Measurements from ENCODE around the gene IL19. TPM values are rescaled to one million over a fixed set of nuclear protein-coding genes. Genes with fewer than 3 reads are reported as not detected.

IL19 gene
- polyA plus RNA-seq, 4 donors: not detected

DNA sequence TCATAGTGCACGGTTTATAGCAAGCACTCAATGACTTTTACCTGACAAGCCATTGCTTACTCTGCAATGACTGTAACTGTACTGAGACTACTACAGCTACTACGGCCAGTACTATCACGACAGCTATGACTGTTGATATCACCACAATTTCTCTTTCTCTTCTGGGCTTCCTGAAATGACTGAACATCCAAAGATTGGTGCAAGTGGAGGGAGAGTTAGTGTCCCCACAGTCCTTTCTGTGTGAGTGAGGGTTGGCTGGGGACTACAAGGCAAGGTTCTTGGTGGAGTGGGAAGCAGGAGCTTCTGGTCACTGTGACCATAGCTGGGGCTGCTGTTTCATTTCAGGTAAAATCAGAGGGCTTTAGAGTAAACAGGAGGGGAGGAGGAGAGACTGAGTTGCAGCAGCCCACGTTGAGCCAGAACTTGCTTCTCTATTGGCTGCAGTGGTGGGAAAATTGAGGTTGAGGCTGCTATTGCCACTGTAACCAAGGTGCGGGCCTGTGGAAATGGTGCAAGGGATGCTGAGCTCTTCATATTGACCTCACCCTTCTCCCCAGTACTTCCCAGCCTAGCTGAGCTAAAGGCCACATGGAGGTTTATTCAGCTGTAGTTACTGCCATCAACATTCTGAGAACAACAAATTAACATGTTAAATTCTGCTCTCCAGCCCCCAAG lies 15.8 kb downstream of the IL19 start:
- WGBS, 3 donors: 69 to 76% (median 72%) methylated on average over 5 of the region's 5 CpGs
- Histone ChIP-seq H3K9me3 (ENCODE audit: control insufficient read depth in 2 of 2, insufficient read depth in 1 of 2, low read depth in 1 of 2, low read length in 1 of 2) (no peaks in the 10 kb centered on the region), H3K27me3 (ENCODE audit: control insufficient read depth in 3 of 3, insufficient read depth in 3 of 3, low read length in 3 of 3) (no peaks in the 10 kb centered on the region), H3K4me3 (ENCODE audit: low read depth in 1 of 3, low read length in 3 of 3) (no peak overlapping the region), H3K4me1 (ENCODE audit: control insufficient read depth in 3 of 3, insufficient read depth in 2 of 3, low read depth in 1 of 3, low read length in 2 of 3) (no peaks in the 10 kb centered on the region), H3K36me3 (ENCODE audit: control insufficient read depth in 3 of 3, insufficient read depth in 2 of 3, low read depth in 1 of 3, low read length in 3 of 3) (no peaks in the 10 kb centered on the region), H3K27ac (ENCODE audit: low read depth in 1 of 3, low read length in 2 of 3) (no peak overlapping the region)
- FAIRE-seq (no peak), DNase-seq (no peak)

GRCh38 chr1:206787891-206788290 lies 17.3 kb downstream of the IL19 start:
- Histone ChIP-seq H3K9me3 (ENCODE audit: control insufficient read depth in 2 of 2, insufficient read depth in 1 of 2, low read depth in 1 of 2, low read length in 1 of 2) (no peaks in the 10 kb centered on the region), H3K36me3 (ENCODE audit: control insufficient read depth in 3 of 3, insufficient read depth in 2 of 3, low read depth in 1 of 3, low read length in 3 of 3) (no peaks in the 10 kb centered on the region), H3K27me3 (ENCODE audit: control insufficient read depth in 3 of 3, insufficient read depth in 3 of 3, low read length in 3 of 3) (no peaks in the 10 kb centered on the region), H3K27ac (ENCODE audit: low read depth in 1 of 3, low read length in 2 of 3) (no peak overlapping the region), H3K4me3 (ENCODE audit: low read depth in 1 of 3, low read length in 3 of 3) (no peak overlapping the region), H3K4me1 (ENCODE audit: control insufficient read depth in 3 of 3, insufficient read depth in 2 of 3, low read depth in 1 of 3, low read length in 2 of 3) (no peaks in the 10 kb centered on the region)
- FAIRE-seq: no peak
- DNase-seq: no peak
- WGBS, 3 donors: 88 to 93% (median 89%) methylated on average over 5 of the region's 5 CpGs

- WGBS, 3 donors: 81 to 91% (median 88%) methylated on average over 3 of the region's 3 CpGs
These were observed 18.0 kb downstream of the IL19 start for GRCh38 chr1:206788487-206789050.

DNA sequence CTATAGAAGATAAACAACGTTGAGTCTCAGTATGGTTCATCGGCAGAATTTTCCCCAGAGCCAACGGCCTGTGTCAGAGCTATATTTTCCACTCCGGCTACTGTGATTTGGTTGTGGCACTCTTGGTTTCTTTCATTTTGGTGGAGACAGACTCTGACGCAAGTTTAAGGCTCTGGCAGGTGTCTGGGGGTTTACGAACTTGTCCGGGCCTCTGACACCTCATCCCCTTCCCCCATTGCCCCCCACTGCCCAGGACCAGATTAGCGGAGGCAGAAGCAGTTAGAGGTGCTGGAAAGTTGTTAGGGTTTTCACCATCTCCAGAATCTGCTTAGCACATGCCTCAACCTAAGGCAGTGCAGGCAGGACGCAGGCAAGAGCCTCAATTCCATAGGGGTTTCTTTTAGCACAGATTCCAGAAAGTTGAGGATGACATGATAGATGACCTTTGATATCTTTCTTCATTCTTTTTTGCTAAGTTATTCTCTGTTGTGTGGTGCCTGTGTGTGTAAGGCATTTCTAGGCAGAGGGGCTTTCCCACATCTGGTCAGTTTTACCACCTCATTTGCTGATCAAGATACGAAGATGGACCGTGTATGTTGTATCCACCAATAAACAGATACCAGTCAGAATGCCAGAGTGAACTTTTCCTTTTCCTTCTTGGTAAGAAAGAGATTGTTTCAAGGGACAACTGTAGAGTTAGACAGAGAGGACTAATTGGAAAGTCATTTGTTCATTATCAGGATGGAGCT lies 20.1 kb downstream of the IL19 start:
- no peak overlapping the region for H3K4me3 ChIP-seq (ENCODE audit: low read depth in 1 of 3, low read length in 3 of 3)
- H3K9me3 ChIP-seq (ENCODE audit: control insufficient read depth in 2 of 2, insufficient read depth in 1 of 2, low read depth in 1 of 2, low read length in 1 of 2): no peaks in the 10 kb centered on the region
- H3K27me3 ChIP-seq (ENCODE audit: control insufficient read depth in 3 of 3, insufficient read depth in 3 of 3, low read length in 3 of 3): no peaks in the 10 kb centered on the region
- FAIRE-seq (no peak), DNase-seq (no peak)
- no peaks in the 10 kb centered on the region for H3K36me3 ChIP-seq (ENCODE audit: control insufficient read depth in 3 of 3, insufficient read depth in 2 of 3, low read depth in 1 of 3, low read length in 3 of 3)
- H3K4me1 ChIP-seq (ENCODE audit: control insufficient read depth in 3 of 3, insufficient read depth in 2 of 3, low read depth in 1 of 3, low read length in 2 of 3): no peaks in the 10 kb centered on the region
- 75 to 80% (median 80%) methylated on average over 11 of the region's 11 CpGs for WGBS, 3 donors
- no peak overlapping the region for H3K27ac ChIP-seq (ENCODE audit: low read depth in 1 of 3, low read length in 2 of 3)

More at GRCh38 chr1:206788487-206789050, 18.0 kb downstream of the IL19 start:
- no peak for DNase-seq
- no peak for FAIRE-seq
- Histone ChIP-seq H3K9me3 (ENCODE audit: control insufficient read depth in 2 of 2, insufficient read depth in 1 of 2, low read depth in 1 of 2, low read length in 1 of 2) (no peaks in the 10 kb centered on the region), H3K36me3 (ENCODE audit: control insufficient read depth in 3 of 3, insufficient read depth in 2 of 3, low read depth in 1 of 3, low read length in 3 of 3) (no peaks in the 10 kb centered on the region), H3K4me3 (ENCODE audit: low read depth in 1 of 3, low read length in 3 of 3) (no peak overlapping the region), H3K27ac (ENCODE audit: low read depth in 1 of 3, low read length in 2 of 3) (no peak overlapping the region), H3K27me3 (ENCODE audit: control insufficient read depth in 3 of 3, insufficient read depth in 3 of 3, low read length in 3 of 3) (no peaks in the 10 kb centered on the region), H3K4me1 (ENCODE audit: control insufficient read depth in 3 of 3, insufficient read depth in 2 of 3, low read depth in 1 of 3, low read length in 2 of 3) (no peaks in the 10 kb centered on the region)

GRCh38 chr1:206792939-206793607 lies 22.5 kb downstream of the IL19 start:
- WGBS, 3 donors: 81 to 90% (median 85%) methylated on average over 16 of the region's 16 CpGs
- Histone ChIP-seq H3K27me3 (ENCODE audit: control insufficient read depth in 3 of 3, insufficient read depth in 3 of 3, low read length in 3 of 3) (no peaks in the 10 kb centered on the region), H3K9me3 (ENCODE audit: control insufficient read depth in 2 of 2, insufficient read depth in 1 of 2, low read depth in 1 of 2, low read length in 1 of 2) (no peaks in the 10 kb centered on the region), H3K36me3 (ENCODE audit: control insufficient read depth in 3 of 3, insufficient read depth in 2 of 3, low read depth in 1 of 3, low read length in 3 of 3) (no peaks in the 10 kb centered on the region), H3K27ac (ENCODE audit: low read depth in 1 of 3, low read length in 2 of 3) (no peak overlapping the region), H3K4me3 (ENCODE audit: low read depth in 1 of 3, low read length in 3 of 3) (no peak overlapping the region), H3K4me1 (ENCODE audit: control insufficient read depth in 3 of 3, insufficient read depth in 2 of 3, low read depth in 1 of 3, low read length in 2 of 3) (no peaks in the 10 kb centered on the region)
- FAIRE-seq: no peak
- DNase-seq: no peak

DNA sequence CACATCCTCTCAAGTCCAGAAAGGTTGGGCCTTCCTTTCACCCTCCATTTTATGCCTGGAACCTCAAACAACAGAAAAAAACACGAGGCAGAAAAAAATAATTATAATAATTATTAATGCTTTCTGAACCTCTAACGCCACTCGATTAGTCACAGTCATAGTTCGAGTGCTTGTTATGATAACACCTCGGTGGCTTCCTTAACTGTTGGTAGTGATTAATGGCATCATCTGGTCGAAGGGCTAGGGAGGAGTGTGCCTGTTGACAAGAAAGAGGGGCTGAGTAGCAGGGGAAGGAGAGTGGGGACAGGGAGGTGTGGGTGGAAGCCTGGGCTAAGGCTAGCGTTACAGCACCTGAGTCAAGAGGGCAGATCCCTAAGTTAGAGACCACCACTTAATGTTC lies 23.0 kb downstream of the IL19 start:
- H3K36me3 ChIP-seq (ENCODE audit: control insufficient read depth in 3 of 3, insufficient read depth in 2 of 3, low read depth in 1 of 3, low read length in 3 of 3): no peaks in the 10 kb centered on the region
- no peaks in the 10 kb centered on the region for H3K9me3 ChIP-seq (ENCODE audit: control insufficient read depth in 2 of 2, insufficient read depth in 1 of 2, low read depth in 1 of 2, low read length in 1 of 2)
- H3K4me1 ChIP-seq (ENCODE audit: control insufficient read depth in 3 of 3, insufficient read depth in 2 of 3, low read depth in 1 of 3, low read length in 2 of 3): no peaks in the 10 kb centered on the region
- no peak overlapping the region for H3K27ac ChIP-seq (ENCODE audit: low read depth in 1 of 3, low read length in 2 of 3)
- 57 to 61% (median 60%) methylated on average over 7 of the region's 7 CpGs for WGBS, 3 donors
- H3K4me3 ChIP-seq (ENCODE audit: low read depth in 1 of 3, low read length in 3 of 3): no peak overlapping the region
- FAIRE-seq: no peak
- DNase-seq: no peak
- no peaks in the 10 kb centered on the region for H3K27me3 ChIP-seq (ENCODE audit: control insufficient read depth in 3 of 3, insufficient read depth in 3 of 3, low read length in 3 of 3)

GRCh38 chr1:206794294-206794908 lies 23.8 kb downstream of the IL19 start:
- Histone ChIP-seq H3K4me3 (ENCODE audit: low read depth in 1 of 3, low read length in 3 of 3) (no peak overlapping the region), H3K27ac (ENCODE audit: low read depth in 1 of 3, low read length in 2 of 3) (no peak overlapping the region), H3K36me3 (ENCODE audit: control insufficient read depth in 3 of 3, insufficient read depth in 2 of 3, low read depth in 1 of 3, low read length in 3 of 3) (no peaks in the 10 kb centered on the region), H3K4me1 (ENCODE audit: control insufficient read depth in 3 of 3, insufficient read depth in 2 of 3, low read depth in 1 of 3, low read length in 2 of 3) (no peaks in the 10 kb centered on the region), H3K9me3 (ENCODE audit: control insufficient read depth in 2 of 2, insufficient read depth in 1 of 2, low read depth in 1 of 2, low read length in 1 of 2) (no peaks in the 10 kb centered on the region), H3K27me3 (ENCODE audit: control insufficient read depth in 3 of 3, insufficient read depth in 3 of 3, low read length in 3 of 3) (no peaks in the 10 kb centered on the region)
- 79 to 90% (median 89%) methylated on average over 11 of the region's 11 CpGs for WGBS, 3 donors
- FAIRE-seq (no peak), DNase-seq (no peak)

DNA sequence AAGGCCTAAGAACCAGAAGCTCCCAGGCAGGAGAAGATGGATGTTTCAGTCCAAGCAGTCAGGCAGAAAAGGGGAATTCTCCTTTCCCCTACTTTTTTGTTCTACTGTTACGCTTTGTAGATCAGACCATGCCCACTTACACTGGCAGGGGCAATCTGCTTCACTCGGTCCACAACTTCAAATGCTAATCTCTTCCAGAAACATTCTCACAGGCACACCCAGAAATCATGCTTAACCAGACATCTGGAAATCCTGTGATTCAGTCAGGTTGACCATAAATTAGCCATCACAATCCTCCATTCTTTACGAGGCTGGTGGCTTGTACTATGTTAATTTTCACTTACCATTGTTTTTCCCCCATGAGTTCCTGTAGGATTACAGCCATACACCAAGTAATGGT lies 25.5 kb downstream of the IL19 start:
- Histone ChIP-seq H3K4me1 (ENCODE audit: control insufficient read depth in 3 of 3, insufficient read depth in 2 of 3, low read depth in 1 of 3, low read length in 2 of 3) (no peaks in the 10 kb centered on the region), H3K9me3 (ENCODE audit: control insufficient read depth in 2 of 2, insufficient read depth in 1 of 2, low read depth in 1 of 2, low read length in 1 of 2) (no peaks in the 10 kb centered on the region), H3K27me3 (ENCODE audit: control insufficient read depth in 3 of 3, insufficient read depth in 3 of 3, low read length in 3 of 3) (no peaks in the 10 kb centered on the region), H3K4me3 (ENCODE audit: low read depth in 1 of 3, low read length in 3 of 3) (no peak overlapping the region), H3K27ac (ENCODE audit: low read depth in 1 of 3, low read length in 2 of 3) (no peak overlapping the region), H3K36me3 (ENCODE audit: control insufficient read depth in 3 of 3, insufficient read depth in 2 of 3, low read depth in 1 of 3, low read length in 3 of 3) (no peaks in the 10 kb centered on the region)
- FAIRE-seq (no peak), DNase-seq (no peak)
- 88 to 91% (median 88%) methylated on average over 3 of the region's 3 CpGs for WGBS, 3 donors

All from small intestine (tissue), 7 donors.